ENCODE measurements around the gene PRPF40B.
"Not testable (repeated sequence)": the region's sequence is repeated elsewhere in the genome, so short reads cannot be mapped to it uniquely, and the experiment has no call there.

Gene PRPF40B

GRCh38 chr12:49609875-49610154, 13.5 kb upstream of the PRPF40B start:
- DNase-seq = no peak

- DNase-seq = not testable (repeated sequence)
Measured at GRCh38 chr12:49610785-49611184, 12.6 kb upstream of the PRPF40B start.

GRCh38 chr12:49612210-49612609, 11.2 kb upstream of the PRPF40B start:
- DNase-seq = no peak

- no peak for DNase-seq
Measured at GRCh38 chr12:49615725-49616124, 7.6 kb upstream of the PRPF40B start.

- no peak for DNase-seq
Measured at GRCh38 chr12:49616533-49617219, 6.7 kb upstream of the PRPF40B start.

- no peak for DNase-seq
Measured at GRCh38 chr12:49618576-49618975, 4.8 kb upstream of the PRPF40B start.

GRCh38 chr12:49619286-49619685, 4.1 kb upstream of the PRPF40B start:
- DNase-seq = no peak

- DNase-seq = no peak
Measured at GRCh38 chr12:49621651-49622500, 1.5 kb upstream of the PRPF40B start.

GRCh38 chr12:49622501-49623141, 740 bp upstream of the PRPF40B start:
- no peak for DNase-seq

GRCh38 chr12:49624921-49625577, 1.7 kb downstream of the PRPF40B start:
- no peak for DNase-seq

GRCh38 chr12:49626169-49626835, 2.9 kb downstream of the PRPF40B start:
- DNase-seq = no peak

- no peak for DNase-seq
Measured at GRCh38 chr12:49626836-49627235, 3.5 kb downstream of the PRPF40B start.

- no peak for DNase-seq
Measured at GRCh38 chr12:49627752-49628360, 4.5 kb downstream of the PRPF40B start.

GRCh38 chr12:49631336-49631907, 8.1 kb downstream of the PRPF40B start:
- DNase-seq = no peak

GRCh38 chr12:49632401-49632800, 9.0 kb downstream of the PRPF40B start:
- DNase-seq = no peak

- DNase-seq = no peak
Measured at GRCh38 chr12:49632986-49633702, 9.8 kb downstream of the PRPF40B start.

- no peak for DNase-seq
Measured at GRCh38 chr12:49633703-49634345, 10.5 kb downstream of the PRPF40B start.

GRCh38 chr12:49635036-49635435, 11.7 kb downstream of the PRPF40B start:
- no peak for DNase-seq

- DNase-seq = no peak
Measured at GRCh38 chr12:49635656-49636055, 12.3 kb downstream of the PRPF40B start.

GRCh38 chr12:49636574-49636973, 13.2 kb downstream of the PRPF40B start:
- DNase-seq = no peak

All from cortex of kidney (tissue), 1 donor.